HCT116 (cell line): ENCODE measurements around the gene MMP24. TPM values are rescaled to one million over a fixed set of nuclear protein-coding genes. Genes with fewer than 3 reads are reported as not detected.
A peak's percentile ranks its signal among the peaks of the same experiment; 100 is the strongest.

Source experiments
- ATAC-seq: fragments of 200-7000 bp; cut with Tn5 transposase; 2 replicates; pipeline ENCODE4 v1.9.1; 2020; ENCODE audit warnings: mild to moderate bottlenecking, moderate library complexity
- BruUV-seq: library from RNA; stranded (reverse); fragments of 400-500 nt; replicated peaks from 2 replicates; lab custom pipeline; 2021; lab: Mats Ljungman, UMichigan
- CTCF ChIA-PET: fragments of 300-600 bp; sonication (Branson Sonifier 250); formaldehyde crosslinking; loops from one replicate; lab custom pipeline; 2021; ENCODE audit warnings: antibody characterized with exemption; lab: Charles Lee
- POLR2A ChIA-PET: fragments of 300-600, 350-600 bp; sonication (Branson Sonifier 250); formaldehyde crosslinking; loops from one replicate; lab custom pipeline; 2021; ENCODE audit warnings: antibody characterized with exemption; lab: Charles Lee
- RAD21 ChIA-PET, 2 experiments: fragments of 300-600 bp; sonication (Branson Sonifier 250); formaldehyde crosslinking; loops; one replicate each; lab custom pipeline; 2023; ENCODE audit warnings: low total read pairs in 2 of 2; ENCODE audit not compliant: uncharacterized antibody in 2 of 2, unreplicated experiment in 2 of 2, low non-redundant PET in 1 of 2; lab: Charles Lee
- DNase-seq: peaks from one replicate; pipeline ENCODE4 v3.0.0-alpha.2; 2010; ENCODE audit warnings: low read depth, low spot score
- H2AFZ ChIP-seq: fragments of 200-600 bp; shearing (Covaris generic), sonication (generic); 2 replicates; pipeline ENCODE4 v1.6.1; 2017; ENCODE audit warnings: low read depth, mixed run types, mixed read lengths, antibody characterized with exemption, low read length; ENCODE audit not compliant: poor library complexity, severe bottlenecking
- H3K27ac ChIP-seq: 2 replicates; pipeline ENCODE4 v1.5.1; 2012; ENCODE audit warnings: low read depth, low read length
- H3K27me3 ChIP-seq: fragments of 200-600 bp; sonication (generic); 2 replicates; pipeline ENCODE4 v1.6.1; 2016; ENCODE audit warnings: mixed run types, low read length, mixed read lengths; ENCODE audit not compliant: insufficient read depth
- H3K36me3 ChIP-seq, 2 experiments: fragments of 200-500 bp in 1 of 2; fragments of 200-600 bp in 1 of 2; sonication (Bioruptor generic) in 1 of 2; sonication (generic) in 1 of 2; 2 replicates each; pipeline versions ENCODE4 v1.5.1 to v1.6.1; 2014 to 2016; ENCODE audit warnings: low read length in 2 of 2, inconsistent platforms in 1 of 2, mixed read lengths in 1 of 2, mixed run types in 1 of 2; ENCODE audit not compliant: insufficient read depth in 2 of 2, control insufficient read depth in 1 of 2
- H3K4me1 ChIP-seq, 2 experiments: fragments of 200-600 bp in 1 of 2; sonication (generic) in 1 of 2; 2 replicates each; pipeline versions ENCODE4 v1.5.1 to v1.6.1; 2012 to 2017; ENCODE audit warnings: low read length in 2 of 2, inconsistent platforms in 1 of 2, mild to moderate bottlenecking in 1 of 2, mixed read lengths in 1 of 2, mixed run types in 1 of 2, moderate library complexity in 1 of 2; ENCODE audit not compliant: insufficient read depth in 2 of 2, control insufficient read depth in 1 of 2
- H3K4me2 ChIP-seq: fragments of 200-600 bp; sonication (generic); 2 replicates; pipeline ENCODE4 v1.6.1; 2017; ENCODE audit warnings: mixed run types, low read length, mixed read lengths
- H3K4me3 ChIP-seq, 2 experiments: fragments of 200-600 bp in 1 of 2; sonication (generic) in 1 of 2; replicated peaks in 1 of 2; 2 replicates each; pipeline ENCODE4 v1.5.1; 2011 to 2016; ENCODE audit warnings: low read length in 2 of 2, control low read depth in 1 of 2, low read depth in 1 of 2, mild to moderate bottlenecking in 1 of 2, mixed read lengths in 1 of 2, mixed run types in 1 of 2
- H3K79me2 ChIP-seq: fragments of 200-600 bp; sonication (generic); 2 replicates; pipeline ENCODE4 v1.6.1; 2017; ENCODE audit warnings: mild to moderate bottlenecking, mixed run types, low read length, moderate library complexity, mixed read lengths; ENCODE audit not compliant: insufficient read depth
- H3K9ac ChIP-seq: fragments of 200-600 bp; sonication (generic); 2 replicates; pipeline ENCODE4 v1.6.1; 2016; ENCODE audit warnings: low read length, mixed read lengths
- H3K9me2 ChIP-seq: fragments of 200-600 bp; sonication (generic), shearing (Covaris generic); 2 replicates; pipeline ENCODE4 v1.6.1; 2017; ENCODE audit warnings: mixed run types, mild to moderate bottlenecking, moderate library complexity; ENCODE audit not compliant: insufficient read depth
- H3K9me3 ChIP-seq, 2 experiments: fragments of 200-500 bp in 1 of 2; fragments of 200-600 bp in 1 of 2; sonication (Bioruptor generic) in 1 of 2; sonication (generic) in 1 of 2; 2 replicates each; pipeline ENCODE4 v1.6.1; 2014 to 2017; ENCODE audit warnings: low read length in 2 of 2, mixed read lengths in 2 of 2, inconsistent platforms in 1 of 2, low read depth in 1 of 2, mild to moderate bottlenecking in 1 of 2, mixed run types in 1 of 2, moderate library complexity in 1 of 2; ENCODE audit not compliant: control insufficient read depth in 1 of 2, insufficient read depth in 1 of 2
- H4K20me1 ChIP-seq: fragments of 200-600 bp; sonication (generic), shearing (Covaris generic); 2 replicates; pipeline ENCODE4 v1.6.1; 2017; ENCODE audit warnings: mixed run types, mild to moderate bottlenecking, moderate library complexity; ENCODE audit not compliant: insufficient read depth
- ATF3 ChIP-seq: IDR thresholded peaks from 2 replicates; pipeline ENCODE4 v1.6.1; 2012
- CBX3 ChIP-seq: IDR thresholded peaks from 2 replicates; pipeline ENCODE4 v1.6.1; 2012; ENCODE audit warnings: low read depth
- CEBPB ChIP-seq: IDR thresholded peaks from 2 replicates; pipeline ENCODE4 v1.6.1; 2012; ENCODE audit warnings: low read depth
- EZH2phosphoT487 ChIP-seq: fragments of 200-600 bp; IDR thresholded peaks from 2 replicates; pipeline ENCODE4 v1.6.1; 2018; ENCODE audit warnings: antibody characterized with exemption, borderline replicate concordance
- FOSL1 ChIP-seq: IDR thresholded peaks from 2 replicates; pipeline ENCODE4 v1.6.1; 2012; ENCODE audit warnings: low read depth
- JUND ChIP-seq: IDR thresholded peaks from 2 replicates; pipeline ENCODE4 v1.6.1; 2012
- MAX ChIP-seq: IDR thresholded peaks from 2 replicates; pipeline ENCODE4 v1.6.1; 2012
- POLR2A ChIP-seq: IDR thresholded peaks from 2 replicates; pipeline ENCODE4 v1.7.0; 2011; ENCODE audit warnings: borderline replicate concordance; ENCODE audit not compliant: insufficient read depth, insufficient read length; ENCODE audit errors: extremely low read depth
- POLR2AphosphoS5 ChIP-seq: IDR thresholded peaks from 2 replicates; pipeline ENCODE4 v1.6.1; 2011; ENCODE audit warnings: mild to moderate bottlenecking, low read depth, low read length, moderate library complexity
- SIN3A ChIP-seq: IDR thresholded peaks from 2 replicates; pipeline ENCODE4 v1.6.1; 2012; ENCODE audit warnings: low read depth
- SP1 ChIP-seq: IDR thresholded peaks from 2 replicates; pipeline ENCODE4 v1.6.1; 2012; ENCODE audit warnings: low read depth
- YY1 ChIP-seq: IDR thresholded peaks from 2 replicates; pipeline ENCODE4 v1.6.1; 2011; ENCODE audit warnings: low read length, low read depth, moderate library complexity, mild to moderate bottlenecking; ENCODE audit not compliant: insufficient replicate concordance; ENCODE audit errors: extremely low read depth
- ZBTB33 ChIP-seq: IDR thresholded peaks from 2 replicates; pipeline ENCODE4 v1.6.1; 2011; ENCODE audit warnings: mild to moderate bottlenecking, low read length, moderate library complexity; ENCODE audit not compliant: insufficient replicate concordance; ENCODE audit errors: extremely low read depth
- intact Hi-C: fragments of 100-400 bp; cut with micrococcal nuclease; formaldehyde crosslinking; loops from 2 replicates; pipeline ENCODE4 v1.10.0; 2022
- total RNA-seq: library from RNA; stranded (reverse); gene quantifications from one replicate; pipeline ENCODE4 v1.2.1, GENCODE V29; 2021; ENCODE audit not compliant: unreplicated experiment

Gene MMP24
- total RNA-seq, 1 experiment from 2014 or later, result not detected

- ATAC-seq (peak; percentile 84), DNase-seq (peak; percentile 89)
- Histone ChIP-seq H2AFZ (no peak overlapping the region), H3K9me3 (no peaks in the 10 kb centered on the region), H3K79me2 (no peaks in the 10 kb centered on the region), H3K9me2 (no peaks in the 10 kb centered on the region), H3K4me2 (peak overlapping the region; percentile 63), H4K20me1 (no peaks in the 10 kb centered on the region), H3K27me3 (no peaks in the 10 kb centered on the region), H3K4me3 (peak overlapping the region in 1 of 2 experiments; percentile 8; a peak in 3 of 4 replicates), H3K36me3 (no peaks in the 10 kb centered on the region), H3K9ac (peak overlapping the region; percentile 55), H3K27ac (peak overlapping the region; percentile 69), H3K4me1 (peaks cover 55 to 85% of the 10 kb centered on the region in 2 experiments)
- peak; percentile 62; the same call in 1 of the 2 replicates for TF ChIP-seq FOSL1
- peak; percentile 63 for TF ChIP-seq CBX3
- peak; percentile 62 for TF ChIP-seq POLR2AphosphoS5
- no peak for TF ChIP-seq EZH2phosphoT487
- TF ChIP-seq CEBPB, result peak; percentile 39
- no peak for TF ChIP-seq ZBTB33
- peak; percentile 83 for TF ChIP-seq ATF3
- no peak for TF ChIP-seq POLR2A
- TF ChIP-seq JUND, result peak; percentile 83
- TF ChIP-seq MAX, result peak; percentile 87
- TF ChIP-seq SIN3A, result peak; percentile 90
- TF ChIP-seq SP1, result peak; percentile 86
- no peak for TF ChIP-seq YY1
- ChIA-PET RAD21 (interaction anchor here in 1 of 2 experiments (1.2 kb wide), 1 partner anchor 13 kb away, joined by 4 read pairs; no protein-coding TSS in a partner anchor), CTCF (interaction anchor here (2.9 to 3.0 kb wide), 2 partner anchors 11 to 13 kb away, joined by 24 to 41 read pairs; no protein-coding TSS in a partner anchor), POLR2A (interaction anchor here (0.7 to 1.9 kb wide), 10 partner anchors 8 to 172 kb away, joined by 3 to 19 read pairs (median 3); partner anchors contain the start of gene MMP24OS)
- TSS peak; percentile 97 for BruUV-seq
- intact Hi-C loops, result no loop called here
Measured at GRCh38 chr20:35318502-35319157, 92.1 kb downstream of the MMP24 start.
